ENCODE results near the gene LANCL3.
"Not testable (repeated sequence)": the region's sequence is repeated elsewhere in the genome, so short reads cannot be mapped to it uniquely, and the experiment has no call there.

Gene LANCL3

GRCh38 chrX:37627602-37628001 is 56.1 kb downstream of the LANCL3 start:
- no peak for DNase-seq

GRCh38 chrX:37638047-37638446 is 66.6 kb downstream of the LANCL3 start:
- no peak for DNase-seq

- DNase-seq = no peak
These were observed 68.7 kb downstream of the LANCL3 start for GRCh38 chrX:37640142-37640541.

- no peak for DNase-seq
These were observed 70.4 kb downstream of the LANCL3 start for GRCh38 chrX:37641859-37642258.

GRCh38 chrX:37644381-37645305 is 73.2 kb downstream of the LANCL3 start:
- no peak for DNase-seq

GRCh38 chrX:37646254-37646653 is 74.8 kb downstream of the LANCL3 start:
- DNase-seq = no peak

- not testable (repeated sequence) for DNase-seq
These were observed 79.4 kb downstream of the LANCL3 start for GRCh38 chrX:37650879-37651278.

- DNase-seq = no peak
These were observed 80.5 kb downstream of the LANCL3 start for GRCh38 chrX:37651921-37652452.

- DNase-seq = no peak
These were observed 81.2 kb downstream of the LANCL3 start for GRCh38 chrX:37652589-37653231.

- no peak for DNase-seq
These were observed 82.1 kb downstream of the LANCL3 start for GRCh38 chrX:37653397-37654085.

GRCh38 chrX:37658343-37659030 is 87.0 kb downstream of the LANCL3 start:
- no peak for DNase-seq

- no peak for DNase-seq
These were observed 87.6 kb downstream of the LANCL3 start for GRCh38 chrX:37659047-37659446.

GRCh38 chrX:37662181-37662580 is 90.7 kb downstream of the LANCL3 start:
- no peak for DNase-seq

GRCh38 chrX:37666516-37666915 is 95.1 kb downstream of the LANCL3 start:
- DNase-seq = no peak

- no peak for DNase-seq
These were observed 95.7 kb downstream of the LANCL3 start for GRCh38 chrX:37667141-37667540.

- no peak for DNase-seq
These were observed 101.1 kb downstream of the LANCL3 start for GRCh38 chrX:37672563-37672962.

GRCh38 chrX:37676811-37677210 is 105.3 kb downstream of the LANCL3 start:
- DNase-seq = no peak

GRCh38 chrX:37677243-37677642 is 105.8 kb downstream of the LANCL3 start:
- DNase-seq = no peak

GRCh38 chrX:37677765-37678164 is 106.3 kb downstream of the LANCL3 start:
- no peak for DNase-seq

- no peak for DNase-seq
These were observed 107.1 kb downstream of the LANCL3 start for GRCh38 chrX:37678574-37678973.

- DNase-seq = no peak
These were observed 107.8 kb downstream of the LANCL3 start for GRCh38 chrX:37679230-37679629.

- no peak for DNase-seq
These were observed 108.4 kb downstream of the LANCL3 start for GRCh38 chrX:37679888-37680287.

- DNase-seq = no peak
These were observed 113.0 kb downstream of the LANCL3 start for GRCh38 chrX:37684426-37684825.

Data from T-helper 1 cell (primary cell).